Activated T-cell treated with anti-CD3 and anti-CD28 coated beads, Interleukin-2, amount 50 U/mL, for 4 hours (primary cell): ENCODE measurements around the gene ZNF334. TPM values are rescaled to one million over a fixed set of nuclear protein-coding genes. Genes with fewer than 3 reads are reported as not detected.

Experiments used
- ATAC-seq, 2 donors: fragments of 200-7000 bp; cut with Tn5 transposase; one replicate each; pipeline ENCODE4 v1.10.0; 2021
- DNase-seq: peaks from one replicate; pipeline ENCODE4 v3.0.0-alpha.2; 2020
- H3K27me3 Mint-ChIP-seq: one replicate; pipeline ENCODE4 v1.8.0; 2021; ENCODE audit warnings: low read depth, mixed read lengths
- H3K36me3 Mint-ChIP-seq: one replicate; pipeline ENCODE4 v1.8.0; 2022; ENCODE audit warnings: mixed read lengths; ENCODE audit not compliant: insufficient read depth
- H3K4me1 Mint-ChIP-seq: one replicate; pipeline ENCODE4 v1.8.0; 2021; ENCODE audit warnings: low read depth, mixed read lengths
- H3K4me3 Mint-ChIP-seq: one replicate; pipeline ENCODE4 v1.8.0; 2021; ENCODE audit warnings: mild to moderate bottlenecking, moderate library complexity, mixed read lengths
- H3K9me3 Mint-ChIP-seq: one replicate; pipeline ENCODE4 v1.8.0; 2021; ENCODE audit warnings: mixed read lengths
- total RNA-seq, 3 donors: library from RNA; stranded (reverse); gene quantifications; one replicate each; pipeline ENCODE4 v1.2.1, GENCODE V29; 2021

The ZNF334 gene
- total RNA-seq, 3 donors from 2014 or later = 0.42 to 0.63 (median 0.49) TPM

GRCh38 chr20:46523696-46524328 lies 10.5 kb upstream of the ZNF334 start:
- ATAC-seq = no peak
- Mint-ChIP-seq H3K36me3 (no peaks in the 10 kb centered on the region), H3K9me3 (no peaks in the 10 kb centered on the region), H3K4me1 (no peaks in the 10 kb centered on the region), H3K27me3 (peaks cover 9% of the 10 kb centered on the region), H3K4me3 (no peak overlapping the region)
- DNase-seq = no peak

DNA sequence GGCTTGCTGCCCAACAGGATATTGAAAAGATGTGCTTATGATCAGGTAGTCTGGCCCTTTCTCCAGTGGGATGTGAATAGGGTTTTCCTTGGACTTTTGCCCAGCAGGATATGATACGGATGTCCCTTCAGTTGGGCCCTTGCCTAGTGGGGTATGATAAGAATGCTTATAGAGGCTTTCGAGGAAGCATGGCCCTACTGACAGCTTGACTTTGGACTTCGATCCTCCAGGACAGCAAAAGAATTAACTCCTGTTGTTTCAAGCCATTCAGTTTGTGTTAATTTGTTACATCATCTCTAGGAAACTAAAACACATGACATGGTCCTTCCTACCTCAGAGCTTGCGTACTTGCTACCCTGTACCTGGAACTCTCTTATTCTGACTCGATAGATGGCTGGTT lies 9.7 kb upstream of the ZNF334 start:
- no peaks in the 10 kb centered on the region for H3K36me3 Mint-ChIP-seq
- no peaks in the 10 kb centered on the region for H3K9me3 Mint-ChIP-seq
- H3K4me1 Mint-ChIP-seq = no peaks in the 10 kb centered on the region
- peaks cover 6% of the 10 kb centered on the region for H3K27me3 Mint-ChIP-seq
- DNase-seq (no peak), ATAC-seq (no peak)
- no peak overlapping the region for H3K4me3 Mint-ChIP-seq

DNA sequence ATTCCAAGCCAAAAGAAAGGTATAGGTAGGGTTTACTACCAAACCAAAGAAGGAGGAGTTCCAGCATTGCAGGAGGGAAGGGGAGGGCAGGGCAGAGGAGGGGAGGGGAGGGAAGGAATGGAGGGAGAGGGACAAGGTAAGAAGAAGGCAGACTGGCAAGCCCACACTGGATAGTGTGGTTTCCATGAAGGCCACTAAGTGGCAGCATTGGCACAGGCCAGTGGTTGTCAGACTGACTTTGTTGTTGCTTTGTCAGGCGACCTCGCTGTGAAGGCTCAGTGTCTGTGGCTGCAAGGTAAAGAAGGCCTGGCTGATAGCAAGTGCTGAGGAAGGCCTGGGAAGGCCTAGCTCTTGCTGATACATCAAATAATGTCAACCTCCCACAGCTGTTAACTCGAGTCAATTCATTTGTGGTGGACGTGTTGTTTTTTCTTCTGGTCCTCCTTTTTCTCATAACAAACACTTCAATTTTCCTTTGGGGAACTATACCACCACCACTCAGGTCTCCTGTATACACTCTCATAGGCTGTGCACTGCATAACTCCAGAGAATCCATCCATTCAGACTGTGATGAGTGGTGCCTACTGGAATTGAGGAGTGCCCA lies 7.7 kb upstream of the ZNF334 start:
- peaks cover 7% of the 10 kb centered on the region for H3K27me3 Mint-ChIP-seq
- peak; percentile 82 to 86 for ATAC-seq
- peak; percentile 17 for DNase-seq
- H3K4me3 Mint-ChIP-seq = no peak overlapping the region
- H3K4me1 Mint-ChIP-seq = no peaks in the 10 kb centered on the region
- H3K9me3 Mint-ChIP-seq = no peaks in the 10 kb centered on the region
- no peaks in the 10 kb centered on the region for H3K36me3 Mint-ChIP-seq

DNA sequence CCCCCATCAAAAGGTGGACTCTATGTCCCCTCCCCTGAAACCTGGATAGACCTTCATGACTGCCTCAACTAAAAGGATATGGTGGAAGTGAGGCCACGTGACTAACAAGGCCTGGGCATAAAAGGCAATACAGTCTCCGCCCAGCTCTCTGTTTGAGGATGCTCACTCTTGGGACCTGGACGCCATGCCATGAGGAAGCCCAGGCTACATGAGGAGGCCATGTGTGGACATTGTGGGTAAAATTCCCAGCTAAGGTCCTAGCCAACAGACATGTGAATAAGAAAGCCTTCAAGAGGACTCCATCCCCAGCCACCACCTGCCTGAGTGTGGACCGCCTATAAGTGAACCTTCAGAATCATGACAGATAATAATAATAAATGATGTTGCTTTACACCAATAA lies 7.2 kb upstream of the ZNF334 start:
- no peak overlapping the region for H3K4me3 Mint-ChIP-seq

GRCh38 chr20:46519471-46520068 lies 6.2 kb upstream of the ZNF334 start:
- no peak for ATAC-seq
- Mint-ChIP-seq H3K36me3 (no peaks in the 10 kb centered on the region), H3K4me3 (no peak overlapping the region), H3K4me1 (no peaks in the 10 kb centered on the region), H3K9me3 (no peaks in the 10 kb centered on the region), H3K27me3 (peaks cover 11% of the 10 kb centered on the region)
- no peak for DNase-seq

More for the DNA sequence above, 7.2 kb upstream of the ZNF334 start:
- DNase-seq = no peak
- H3K27me3 Mint-ChIP-seq = peaks cover 9% of the 10 kb centered on the region
- H3K9me3 Mint-ChIP-seq = no peaks in the 10 kb centered on the region
- no peaks in the 10 kb centered on the region for H3K36me3 Mint-ChIP-seq
- H3K4me1 Mint-ChIP-seq = no peaks in the 10 kb centered on the region
- no peak for ATAC-seq

- Mint-ChIP-seq H3K36me3 (no peaks in the 10 kb centered on the region), H3K27me3 (peaks cover 39% of the 10 kb centered on the region), H3K9me3 (no peaks in the 10 kb centered on the region), H3K4me1 (peaks cover 9% of the 10 kb centered on the region), H3K4me3 (no peak overlapping the region)
- ATAC-seq (no peak), DNase-seq (no peak)
Observed at GRCh38 chr20:46509523-46509922, 3.8 kb downstream of the ZNF334 start.

- H3K36me3 Mint-ChIP-seq = no peaks in the 10 kb centered on the region
- H3K27me3 Mint-ChIP-seq = peaks cover 41% of the 10 kb centered on the region
Observed at GRCh38 chr20:46507760-46508407, 5.5 kb downstream of the ZNF334 start.

DNA sequence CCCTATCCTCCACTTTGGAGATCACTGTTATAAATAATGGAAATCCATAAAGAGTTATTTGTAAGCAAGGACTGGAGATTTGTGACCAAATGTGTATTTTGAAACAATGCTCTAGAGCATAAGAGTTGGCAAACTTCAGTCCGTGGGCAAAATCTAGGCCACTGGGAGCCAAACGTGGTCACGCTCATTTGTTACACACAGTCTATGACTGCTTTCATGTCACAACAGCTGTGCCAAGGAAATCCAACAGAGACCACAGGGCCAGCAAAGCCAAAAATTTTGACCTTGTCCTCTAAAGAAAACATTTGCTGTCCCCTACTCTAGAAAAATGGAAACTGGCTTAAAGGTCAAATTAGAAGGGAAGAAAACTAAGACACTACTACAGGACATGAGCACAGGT lies 7.9 kb downstream of the ZNF334 start:
- ATAC-seq (no peak), DNase-seq (no peak)
- Mint-ChIP-seq H3K4me3 (no peak overlapping the region), H3K27me3 (peaks cover 35% of the 10 kb centered on the region), H3K4me1 (no peaks in the 10 kb centered on the region), H3K9me3 (peaks cover 34% of the 10 kb centered on the region), H3K36me3 (peaks cover 5% of the 10 kb centered on the region)

More at GRCh38 chr20:46507760-46508407, 5.5 kb downstream of the ZNF334 start:
- Mint-ChIP-seq H3K9me3 (peaks cover 14% of the 10 kb centered on the region), H3K4me1 (peaks cover 2% of the 10 kb centered on the region), H3K4me3 (no peak overlapping the region)
- ATAC-seq = peak; percentile 77 to 91
- no peak for DNase-seq

DNA sequence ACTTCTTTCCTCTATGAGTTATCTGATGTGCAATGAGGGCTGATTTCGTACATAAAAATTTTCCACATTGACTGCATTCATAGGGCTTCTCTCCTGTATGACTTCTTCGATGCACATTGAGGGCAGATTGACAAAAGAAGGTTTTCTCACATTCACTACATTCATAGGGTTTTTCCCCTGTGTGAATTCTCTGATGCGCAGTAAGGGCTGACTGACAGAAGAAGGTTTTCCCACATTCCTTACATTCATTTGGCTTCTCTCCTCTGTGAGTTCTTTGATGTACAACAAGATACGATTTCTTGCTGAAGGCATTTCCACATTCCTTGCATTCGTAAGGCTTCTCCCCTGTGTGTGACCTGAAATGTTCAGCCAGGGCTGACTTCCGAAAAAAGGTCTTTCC lies 11.4 kb downstream of the ZNF334 start:
- DNase-seq = no peak
- Mint-ChIP-seq H3K4me1 (no peaks in the 10 kb centered on the region), H3K36me3 (peaks cover 5% of the 10 kb centered on the region), H3K4me3 (no peak overlapping the region), H3K27me3 (peaks cover 42% of the 10 kb centered on the region), H3K9me3 (peaks cover 41% of the 10 kb centered on the region)
- no peak for ATAC-seq

- ATAC-seq (no peak), DNase-seq (no peak)
- Mint-ChIP-seq H3K4me3 (no peak overlapping the region), H3K36me3 (peaks cover 5% of the 10 kb centered on the region), H3K4me1 (no peaks in the 10 kb centered on the region), H3K9me3 (peaks cover 41% of the 10 kb centered on the region), H3K27me3 (peaks cover 44% of the 10 kb centered on the region)
Observed at GRCh38 chr20:46501337-46501942, 11.9 kb downstream of the ZNF334 start.

DNA sequence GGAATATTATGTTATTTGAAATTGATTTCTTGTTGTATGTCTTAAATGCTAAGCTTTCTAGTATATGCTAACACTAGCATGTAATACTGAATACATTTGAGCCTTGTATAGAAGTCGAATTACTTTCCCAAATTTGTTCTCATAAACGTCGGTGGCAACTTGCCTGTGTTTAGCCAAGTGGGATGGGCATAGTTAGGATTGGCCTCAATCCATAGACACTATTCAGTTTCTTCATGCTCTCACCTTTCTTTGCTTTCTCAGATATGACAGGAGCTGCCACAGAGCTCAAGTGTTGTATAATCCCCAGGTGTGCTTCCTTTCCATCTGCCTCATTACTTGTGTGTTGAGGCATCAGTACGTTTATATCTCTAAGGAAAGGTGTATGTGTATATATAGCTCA lies 19.3 kb downstream of the ZNF334 start:
- ATAC-seq (no peak), DNase-seq (no peak)
- no peak overlapping the region for H3K4me3 Mint-ChIP-seq
- peaks cover 38% of the 10 kb centered on the region for H3K27me3 Mint-ChIP-seq
- no peaks in the 10 kb centered on the region for H3K36me3 Mint-ChIP-seq
- no peaks in the 10 kb centered on the region for H3K4me1 Mint-ChIP-seq
- no peaks in the 10 kb centered on the region for H3K9me3 Mint-ChIP-seq

DNA sequence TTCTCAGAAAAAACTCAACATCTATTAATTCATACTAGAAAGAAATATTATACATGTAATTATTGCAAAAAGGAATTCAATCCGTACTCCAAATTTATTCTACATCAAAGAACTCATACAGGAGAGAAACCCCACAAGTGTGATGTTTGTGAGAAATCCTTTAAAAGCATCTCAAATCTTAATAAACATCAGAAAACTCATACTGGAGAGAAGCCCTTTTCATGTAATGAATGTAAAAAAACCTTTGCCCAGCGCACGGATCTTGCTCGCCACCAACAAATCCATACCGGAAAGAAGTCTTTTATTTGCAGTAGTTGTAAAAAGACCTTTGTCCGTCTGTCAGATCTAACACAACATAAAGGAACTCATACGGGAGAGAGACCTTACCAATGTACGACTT lies 22.0 kb downstream of the ZNF334 start:
- H3K36me3 Mint-ChIP-seq = no peaks in the 10 kb centered on the region
- H3K4me3 Mint-ChIP-seq = no peak overlapping the region
- H3K4me1 Mint-ChIP-seq = no peaks in the 10 kb centered on the region
- no peak for ATAC-seq
- DNase-seq = no peak
- peaks cover 40% of the 10 kb centered on the region for H3K27me3 Mint-ChIP-seq
- no peaks in the 10 kb centered on the region for H3K9me3 Mint-ChIP-seq

GRCh38 chr20:46488451-46488850 lies 24.9 kb downstream of the ZNF334 start:
- H3K27me3 Mint-ChIP-seq = peaks cover 50% of the 10 kb centered on the region
- no peak overlapping the region for H3K4me3 Mint-ChIP-seq
- no peaks in the 10 kb centered on the region for H3K36me3 Mint-ChIP-seq
- ATAC-seq (no peak), DNase-seq (no peak)
- H3K4me1 Mint-ChIP-seq = peaks cover 2% of the 10 kb centered on the region
- no peaks in the 10 kb centered on the region for H3K9me3 Mint-ChIP-seq

DNA sequence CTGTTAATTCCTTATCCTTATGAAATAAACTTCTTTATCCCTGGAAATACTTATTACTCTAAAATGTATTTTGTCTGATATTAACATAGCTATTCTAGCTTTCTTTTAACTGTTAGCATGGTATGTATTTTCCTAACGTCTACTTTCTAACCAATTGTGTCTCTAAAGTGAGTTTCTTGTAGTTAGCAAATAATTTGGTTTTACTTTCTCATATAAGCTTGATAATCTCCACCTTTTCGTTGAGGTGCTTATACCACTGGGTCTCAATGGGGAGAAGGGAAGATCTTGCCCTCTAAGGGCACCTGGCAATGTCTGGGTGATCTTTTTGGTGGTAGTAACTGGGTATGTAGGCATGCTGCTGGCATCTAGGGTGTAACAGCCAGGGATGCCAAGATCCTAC lies 25.7 kb downstream of the ZNF334 start:
- DNase-seq = no peak
- H3K36me3 Mint-ChIP-seq = no peaks in the 10 kb centered on the region
- H3K9me3 Mint-ChIP-seq = no peaks in the 10 kb centered on the region
- no peak for ATAC-seq
- H3K27me3 Mint-ChIP-seq = peaks cover 47% of the 10 kb centered on the region
- no peak overlapping the region for H3K4me3 Mint-ChIP-seq
- H3K4me1 Mint-ChIP-seq = peaks cover 2% of the 10 kb centered on the region
